ENCODE measurements around the gene SH2D3C.
"Not testable (repeated sequence)": the region's sequence is repeated elsewhere in the genome, so short reads cannot be mapped to it uniquely, and the experiment has no call there.

The SH2D3C gene

GRCh38 chr9:127763918-127764384, 14.5 kb downstream of the SH2D3C start:
- DNase-seq (ENCODE audit: low read depth in 2 of 2), result no peak

GRCh38 chr9:127762111-127762676, 16.3 kb downstream of the SH2D3C start:
- DNase-seq (ENCODE audit: low read depth in 2 of 2), result no peak

- no peak for DNase-seq (ENCODE audit: low read depth in 2 of 2)
These were observed 16.9 kb downstream of the SH2D3C start for GRCh38 chr9:127761491-127761956.

GRCh38 chr9:127761061-127761460, 17.4 kb downstream of the SH2D3C start:
- DNase-seq (ENCODE audit: low read depth in 2 of 2), result no peak

GRCh38 chr9:127758843-127759242, 19.6 kb downstream of the SH2D3C start:
- DNase-seq (ENCODE audit: low read depth in 2 of 2), result no peak

- not testable (repeated sequence) for DNase-seq (ENCODE audit: low read depth in 2 of 2)
These were observed 21.7 kb downstream of the SH2D3C start for GRCh38 chr9:127756776-127757175.

GRCh38 chr9:127756233-127756632, 22.2 kb downstream of the SH2D3C start:
- DNase-seq (ENCODE audit: low read depth in 2 of 2), result no peak

- no peak for DNase-seq (ENCODE audit: low read depth in 2 of 2)
These were observed 23.1 kb downstream of the SH2D3C start for GRCh38 chr9:127755061-127756060.

- DNase-seq (ENCODE audit: low read depth in 2 of 2), result no peak
These were observed 24.1 kb downstream of the SH2D3C start for GRCh38 chr9:127754099-127755060.

GRCh38 chr9:127753622-127754021, 24.8 kb downstream of the SH2D3C start:
- no peak for DNase-seq (ENCODE audit: low read depth in 2 of 2)

GRCh38 chr9:127753148-127753547, 25.3 kb downstream of the SH2D3C start:
- DNase-seq (ENCODE audit: low read depth in 2 of 2), result no peak

GRCh38 chr9:127751269-127752054, 27.0 kb downstream of the SH2D3C start:
- no peak for DNase-seq (ENCODE audit: low read depth in 2 of 2)

GRCh38 chr9:127749090-127749787, 29.2 kb downstream of the SH2D3C start:
- no peak for DNase-seq (ENCODE audit: low read depth in 2 of 2)

- no peak for DNase-seq (ENCODE audit: low read depth in 2 of 2)
These were observed 31.4 kb downstream of the SH2D3C start for GRCh38 chr9:127746959-127747569.

GRCh38 chr9:127744398-127745110, 33.9 kb downstream of the SH2D3C start:
- DNase-seq (ENCODE audit: low read depth in 2 of 2), result no peak

GRCh38 chr9:127742435-127743088, 35.9 kb downstream of the SH2D3C start:
- no peak for DNase-seq (ENCODE audit: low read depth in 2 of 2)

- no peak for DNase-seq (ENCODE audit: low read depth in 2 of 2)
These were observed 36.5 kb downstream of the SH2D3C start for GRCh38 chr9:127741831-127742434.

All from activated CD8-positive, alpha-beta memory T cell treated with anti-CD3 and anti-CD28 coated beads for 4 hours (primary cell).